ENCODE data around the gene EPC1.
"Not testable (repeated sequence)": the region's sequence is repeated elsewhere in the genome, so short reads cannot be mapped to it uniquely, and the experiment has no call there.

EPC1 gene

GRCh38 chr10:32226624-32227023 lies 120.3 kb downstream of the EPC1 start:
- Histone ChIP-seq H3K4me1 (ENCODE audit: control insufficient read depth in 2 of 2, insufficient read depth in 2 of 2, low read length in 2 of 2) (no peaks in the 10 kb centered on the region), H3K36me3 (ENCODE audit: control insufficient read depth in 2 of 2, insufficient read depth in 2 of 2, low read length in 2 of 2) (no peaks in the 10 kb centered on the region), H3K27me3 (ENCODE audit: control insufficient read depth in 2 of 2, insufficient read depth in 2 of 2, low read length in 2 of 2) (no peaks in the 10 kb centered on the region), H3K9ac (ENCODE audit: low read depth in 1 of 2, low read length in 2 of 2) (no peak overlapping the region), H3K27ac (ENCODE audit: low read depth in 2 of 2, low read length in 2 of 2) (no peak overlapping the region), H3K9me3 (ENCODE audit: control insufficient read depth in 2 of 2, low read length in 2 of 2) (no peaks in the 10 kb centered on the region), H3K4me3 (ENCODE audit: low read length in 2 of 2) (no peak overlapping the region)

DNA sequence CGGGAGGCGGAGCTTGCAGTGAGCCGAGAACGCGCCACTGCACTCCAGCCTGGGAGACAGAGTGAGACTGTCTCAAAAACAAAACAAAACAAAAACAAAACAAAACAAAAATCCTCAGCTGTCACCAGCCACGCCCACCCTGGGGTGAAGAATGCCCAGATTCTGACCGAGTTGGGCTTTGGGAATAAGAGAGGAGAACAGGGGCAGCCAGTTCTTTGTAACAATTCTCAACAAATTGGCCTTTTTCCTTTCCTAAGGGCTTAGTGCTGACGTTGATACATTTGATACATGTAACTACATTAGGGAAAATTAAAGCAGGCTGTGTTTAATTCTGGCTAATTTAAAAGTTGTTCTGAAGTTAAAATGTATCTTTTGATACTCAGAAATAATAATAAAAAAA lies 121.0 kb downstream of the EPC1 start:
- H3K9ac ChIP-seq (ENCODE audit: low read depth in 1 of 2, low read length in 2 of 2): no peak overlapping the region
- H3K4me1 ChIP-seq (ENCODE audit: control insufficient read depth in 2 of 2, insufficient read depth in 2 of 2, low read length in 2 of 2): no peaks in the 10 kb centered on the region
- no peak overlapping the region for H3K27ac ChIP-seq (ENCODE audit: low read depth in 2 of 2, low read length in 2 of 2)
- no peaks in the 10 kb centered on the region for H3K9me3 ChIP-seq (ENCODE audit: control insufficient read depth in 2 of 2, low read length in 2 of 2)
- H3K36me3 ChIP-seq (ENCODE audit: control insufficient read depth in 2 of 2, insufficient read depth in 2 of 2, low read length in 2 of 2): no peaks in the 10 kb centered on the region
- no peaks in the 10 kb centered on the region for H3K27me3 ChIP-seq (ENCODE audit: control insufficient read depth in 2 of 2, insufficient read depth in 2 of 2, low read length in 2 of 2)
- H3K4me3 ChIP-seq (ENCODE audit: low read length in 2 of 2): no peak overlapping the region

- H3K36me3 ChIP-seq (ENCODE audit: control insufficient read depth in 2 of 2, insufficient read depth in 2 of 2, low read length in 2 of 2); H3K27ac ChIP-seq (ENCODE audit: low read depth in 2 of 2, low read length in 2 of 2); H3K9ac ChIP-seq (ENCODE audit: low read depth in 1 of 2, low read length in 2 of 2); H3K27me3 ChIP-seq (ENCODE audit: control insufficient read depth in 2 of 2, insufficient read depth in 2 of 2, low read length in 2 of 2); H3K9me3 ChIP-seq (ENCODE audit: control insufficient read depth in 2 of 2, low read length in 2 of 2); H3K4me1 ChIP-seq (ENCODE audit: control insufficient read depth in 2 of 2, insufficient read depth in 2 of 2, low read length in 2 of 2); H3K4me3 ChIP-seq (ENCODE audit: low read length in 2 of 2): not testable (repeated sequence)
Measured at GRCh38 chr10:32222376-32222775, 124.6 kb downstream of the EPC1 start.

- H3K36me3 ChIP-seq (ENCODE audit: control insufficient read depth in 2 of 2, insufficient read depth in 2 of 2, low read length in 2 of 2); H3K27ac ChIP-seq (ENCODE audit: low read depth in 2 of 2, low read length in 2 of 2); H3K4me1 ChIP-seq (ENCODE audit: control insufficient read depth in 2 of 2, insufficient read depth in 2 of 2, low read length in 2 of 2); H3K9me3 ChIP-seq (ENCODE audit: control insufficient read depth in 2 of 2, low read length in 2 of 2); H3K27me3 ChIP-seq (ENCODE audit: control insufficient read depth in 2 of 2, insufficient read depth in 2 of 2, low read length in 2 of 2); H3K4me3 ChIP-seq (ENCODE audit: low read length in 2 of 2); H3K9ac ChIP-seq (ENCODE audit: low read depth in 1 of 2, low read length in 2 of 2): not testable (repeated sequence)
Measured at GRCh38 chr10:32219156-32219555, 127.8 kb downstream of the EPC1 start.

- H3K9me3 ChIP-seq (ENCODE audit: control insufficient read depth in 2 of 2, low read length in 2 of 2); H3K4me1 ChIP-seq (ENCODE audit: control insufficient read depth in 2 of 2, insufficient read depth in 2 of 2, low read length in 2 of 2); H3K4me3 ChIP-seq (ENCODE audit: low read length in 2 of 2); H3K9ac ChIP-seq (ENCODE audit: low read depth in 1 of 2, low read length in 2 of 2); H3K27me3 ChIP-seq (ENCODE audit: control insufficient read depth in 2 of 2, insufficient read depth in 2 of 2, low read length in 2 of 2); H3K36me3 ChIP-seq (ENCODE audit: control insufficient read depth in 2 of 2, insufficient read depth in 2 of 2, low read length in 2 of 2); H3K27ac ChIP-seq (ENCODE audit: low read depth in 2 of 2, low read length in 2 of 2): not testable (repeated sequence)
Measured at GRCh38 chr10:32218206-32219044, 128.5 kb downstream of the EPC1 start.

All from mucosa of rectum (tissue), 2 donors.